Liver (tissue), 9 donors: ENCODE results near the gene ST6GAL1. TPM values are rescaled to one million over a fixed set of nuclear protein-coding genes. Genes with fewer than 3 reads are reported as not detected.
A peak's percentile ranks its signal among the peaks of the same experiment; 100 is the strongest.

Source experiments
- DNase-seq: peaks from one replicate; pipeline ENCODE4 v3.0.0-alpha.2; 2017; ENCODE audit warnings: low spot score
- H3K27ac ChIP-seq, 2 donors: one replicate each; pipeline ENCODE4 v1.7.0; 2013; ENCODE audit warnings: inconsistent platforms in 2 of 2, low read length in 2 of 2, control low read depth in 1 of 2, low read depth in 1 of 2, mild to moderate bottlenecking in 1 of 2
- H3K27me3 ChIP-seq, 4 donors: one replicate each; pipeline versions ENCODE4 v1.6.1 to v1.7.0; 2013; ENCODE audit warnings: low read length in 3 of 4, inconsistent platforms in 1 of 4, mild to moderate bottlenecking in 1 of 4, moderate library complexity in 1 of 4; ENCODE audit not compliant: control insufficient read depth in 4 of 4, insufficient read depth in 4 of 4
- H3K36me3 ChIP-seq, 4 donors: one replicate each; pipeline versions ENCODE4 v1.6.1 to v1.7.0; 2013; ENCODE audit warnings: low read length in 3 of 4, mild to moderate bottlenecking in 3 of 4, low read depth in 1 of 4, moderate library complexity in 1 of 4; ENCODE audit not compliant: control insufficient read depth in 4 of 4, insufficient read depth in 3 of 4
- H3K4me1 ChIP-seq, 4 donors: one replicate each; pipeline versions ENCODE4 v1.6.1 to v1.7.0; 2013; ENCODE audit warnings: low read length in 3 of 4, mild to moderate bottlenecking in 3 of 4, moderate library complexity in 1 of 4; ENCODE audit not compliant: control insufficient read depth in 4 of 4, insufficient read depth in 4 of 4
- H3K4me3 ChIP-seq, 3 donors: one replicate each; pipeline versions ENCODE4 v1.6.1 to v1.7.0; 2013; ENCODE audit warnings: low read length in 3 of 3, control low read depth in 1 of 3, low read depth in 1 of 3, mild to moderate bottlenecking in 1 of 3
- H3K9ac ChIP-seq, 2 donors: one replicate each; pipeline ENCODE4 v1.7.0; 2013; ENCODE audit warnings: low read length in 2 of 2, mild to moderate bottlenecking in 2 of 2, moderate library complexity in 2 of 2, control low read depth in 1 of 2, low read depth in 1 of 2
- H3K9me3 ChIP-seq, 4 donors: one replicate each; pipeline versions ENCODE4 v1.6.1 to v1.7.0; 2013; ENCODE audit warnings: low read length in 3 of 4; ENCODE audit not compliant: control insufficient read depth in 4 of 4
- ATF3 ChIP-seq: IDR thresholded peaks from 2 replicates; pipeline ENCODE4 v1.6.1; 2016; ENCODE audit warnings: antibody characterized with exemption
- CTCF ChIP-seq: fragments of 150-350 bp; IDR thresholded peaks from 2 replicates; pipeline ENCODE4 v1.5.1; 2017; ENCODE audit warnings: improper control_type of control experiment, low read depth, low read length; ENCODE audit not compliant: missing input control
- EGR1 ChIP-seq, 2 donors: IDR thresholded peaks; 2 replicates each; pipeline ENCODE4 v1.6.1; 2016 to 2018; ENCODE audit warnings: antibody characterized with exemption in 2 of 2, low read depth in 2 of 2
- FOXA1 ChIP-seq: IDR thresholded peaks from 2 replicates; pipeline ENCODE4 v1.6.1; 2016; ENCODE audit warnings: antibody characterized with exemption
- FOXA2 ChIP-seq: IDR thresholded peaks from 2 replicates; pipeline ENCODE4 v1.6.1; 2016; ENCODE audit warnings: antibody characterized with exemption
- GABPA ChIP-seq, 2 donors: IDR thresholded peaks in 1 of 2; conservative IDR thresholded peaks in 1 of 2; 2 replicates each; pipeline ENCODE4 v1.6.1; 2016; ENCODE audit warnings: antibody characterized with exemption in 2 of 2, mild to moderate bottlenecking in 1 of 2, moderate library complexity in 1 of 2
- HNF4A ChIP-seq, 2 donors: conservative IDR thresholded peaks; 2 replicates each; pipeline ENCODE4 v1.6.1; 2016; ENCODE audit warnings: antibody characterized with exemption in 2 of 2, mild to moderate bottlenecking in 2 of 2
- HNF4G ChIP-seq: IDR thresholded peaks from 2 replicates; pipeline ENCODE4 v1.6.1; 2016; ENCODE audit warnings: antibody characterized with exemption
- JUND ChIP-seq, 2 donors: IDR thresholded peaks; 2 replicates each; pipeline ENCODE4 v1.6.1; 2016; ENCODE audit warnings: antibody characterized with exemption in 2 of 2
- MAX ChIP-seq: IDR thresholded peaks from 2 replicates; pipeline ENCODE4 v1.6.1; 2016; ENCODE audit warnings: antibody characterized with exemption
- NR2F2 ChIP-seq: IDR thresholded peaks from 2 replicates; pipeline ENCODE4 v1.6.1; 2016; ENCODE audit warnings: antibody characterized with exemption
- RAD21 ChIP-seq, 2 donors: IDR thresholded peaks; 2 replicates each; pipeline ENCODE4 v1.6.1; 2016; ENCODE audit warnings: antibody characterized with exemption in 2 of 2, mild to moderate bottlenecking in 2 of 2
- REST ChIP-seq: IDR thresholded peaks from 2 replicates; pipeline ENCODE4 v1.6.1; 2016; ENCODE audit warnings: antibody characterized with exemption, mild to moderate bottlenecking
- RXRA ChIP-seq, 2 donors: IDR thresholded peaks; 2 replicates each; pipeline ENCODE4 v1.6.1; 2017 to 2018; ENCODE audit warnings: antibody characterized with exemption in 2 of 2, mild to moderate bottlenecking in 1 of 2
- SP1 ChIP-seq: IDR thresholded peaks from 2 replicates; pipeline ENCODE4 v1.6.1; 2018; ENCODE audit warnings: antibody characterized with exemption, mild to moderate bottlenecking
- TAF1 ChIP-seq: conservative IDR thresholded peaks from 2 replicates; pipeline ENCODE4 v1.6.1; 2016; ENCODE audit warnings: antibody characterized with exemption, mild to moderate bottlenecking
- YY1 ChIP-seq: IDR thresholded peaks from 2 replicates; pipeline ENCODE4 v1.6.1; 2016; ENCODE audit warnings: antibody characterized with exemption, mild to moderate bottlenecking
- ZBTB33 ChIP-seq: IDR thresholded peaks from 2 replicates; pipeline ENCODE4 v1.6.1; 2016; ENCODE audit warnings: antibody characterized with exemption
- WGBS: extraction: QIAGEN DNeasy Blood & Tissue Kit; methylation state at CpG from one replicate; pipeline ENCODE4 v1.1.7; 2013; 5-methylcytosine and 5-hydroxymethylcytosine counted together
- polyA plus RNA-seq, 2 donors: library from polyadenylated mRNA; stranded (reverse) in 1 of 2; unstranded in 1 of 2; fragments of 200-250 nt in 1 of 2; fragments of >200 nt in 1 of 2; fragmentation: Nextera tagmentation in 1 of 2; extraction: Ambion mirVana in 1 of 2; gene quantifications; one replicate each; pipeline versions ENCODE4 v1.2.1 to v1.2.3, GENCODE V29; 2013 to 2015
- total RNA-seq, 2 donors: library from RNA; depleted of rRNA; stranded (reverse); fragments of >200 nt; gene quantifications; one replicate each; pipeline ENCODE4 v1.2.3, GENCODE V29; 2014
- donor health status: healthy.
- donor health status: healthy.
- donor health status: healthy.
- donor health status: healthy.
- donor health status: healthy.

Gene ST6GAL1
- total and polyA plus RNA-seq, 4 donors = 102 to 425 (median 328) TPM

- peak overlapping the region in 1 of 2 donors; percentile 57 for H3K9ac ChIP-seq
- TF ChIP-seq RXRA (IDR thresholded peaks at IDR 0.05) (no peak), RAD21 (IDR thresholded peaks at IDR 0.05) (no peak), HNF4A (conservative IDR thresholded peaks at IDR 0.05) (no peak), TAF1 (no peak), SP1 (no peak), MAX (no peak), FOXA1 (no peak), ZBTB33 (no peak), EGR1 (IDR thresholded peaks at IDR 0.05; ENCODE audit: low read depth in 2 of 2) (no peak), JUND (IDR thresholded peaks at IDR 0.05) (no peak), REST (no peak), ATF3 (no peak), GABPA (IDR thresholded peaks at IDR 0.05 in 1 of 2, conservative IDR thresholded peaks at IDR 0.05 in 1 of 2) (no peak), HNF4G (no peak), NR2F2 (no peak), FOXA2 (no peak), CTCF (no peak), YY1 (no peak)
- no peaks in the 10 kb centered on the region for H3K9me3 ChIP-seq
- no peak for DNase-seq
- peak overlapping the region; percentile 88 to 89 for H3K27ac ChIP-seq
- no peaks in the 10 kb centered on the region for H3K27me3 ChIP-seq
- 91% methylated on average over 7 of the region's 7 CpGs for WGBS
- no peaks in the 10 kb centered on the region for H3K36me3 ChIP-seq
- H3K4me1 ChIP-seq = peaks cover 6 to 46% (median 16%) of the 10 kb centered on the region in 4 donors
- H3K4me3 ChIP-seq = no peak overlapping the region
Measured at GRCh38 chr3:186993210-186993782, 63.0 kb downstream of the ST6GAL1 start.
